H1 (cell line): Measurements from ENCODE around the gene BARHL1. TPM values are rescaled to one million over a fixed set of nuclear protein-coding genes. Genes with fewer than 3 reads are reported as not detected.

Source experiments
- BRCA1 ChIP-seq: IDR thresholded peaks from 2 replicates; pipeline ENCODE4 v1.6.1; 2012; ENCODE audit warnings: low read depth, low read length, improper control_type of control experiment
- CHD1 ChIP-seq: IDR thresholded peaks from 2 replicates; pipeline ENCODE4 v1.6.1; 2012; ENCODE audit warnings: low read depth, low read length, improper control_type of control experiment
- CHD7 ChIP-seq: fragments of 300-600 bp; sonication (generic); IDR thresholded peaks from 2 replicates; pipeline ENCODE4 v1.7.1; 2012; ENCODE audit warnings: low read length, moderate library complexity, mild to moderate bottlenecking, inconsistent platforms; ENCODE audit not compliant: insufficient replicate concordance
- CTCF ChIP-seq, 3 experiments: IDR thresholded peaks; 1 replicate in 2 of 3; 2 replicates in 1 of 3; pipeline versions ENCODE4 v1.5.1 to v1.6.1; 2011; ENCODE audit warnings: low read length in 3 of 3, mild to moderate bottlenecking in 3 of 3, inconsistent platforms in 2 of 3, low read depth in 1 of 3, moderate library complexity in 1 of 3; ENCODE audit not compliant: insufficient read depth in 1 of 3; ENCODE audit errors: control extremely low read depth in 1 of 3
- EP300 ChIP-seq, 2 experiments: IDR thresholded peaks; 1 replicate in 1 of 2; 2 replicates in 1 of 2; pipeline ENCODE4 v1.6.1; 2011 to 2012; ENCODE audit warnings: low read depth in 2 of 2, low read length in 2 of 2, mild to moderate bottlenecking in 2 of 2, borderline replicate concordance in 1 of 2, inconsistent platforms in 1 of 2, moderate library complexity in 1 of 2
- JUN ChIP-seq: IDR thresholded peaks from 2 replicates; pipeline ENCODE4 v1.6.1; 2011; ENCODE audit warnings: low read depth, mild to moderate bottlenecking, improper control_type of control experiment, low read length
- MAFK ChIP-seq: IDR thresholded peaks from 2 replicates; pipeline ENCODE4 v1.6.1; 2012; ENCODE audit warnings: low read depth, mild to moderate bottlenecking, improper control_type of control experiment, low read length
- NRF1 ChIP-seq: IDR thresholded peaks from 2 replicates; pipeline ENCODE4 v1.6.1; 2011; ENCODE audit warnings: mild to moderate bottlenecking, low read depth, low read length, improper control_type of control experiment
- polyA plus RNA-seq, 7 experiments: library from polyadenylated mRNA; depleted of rRNA in 3 of 7; stranded (reverse) in 5 of 7; unstranded in 2 of 7; fragments of >200 nt in 5 of 7; fragments of 200-250 nt in 2 of 7; gene quantifications; 1 replicate in 5 of 7; 2 replicates in 1 of 7; 4 replicates in 1 of 7; pipeline versions ENCODE4 v1.2.1 to v1.2.3, GENCODE V29; 2011 to 2013; ENCODE audit warnings: missing spikeins in 2 of 7, mixed read lengths in 2 of 7
- total RNA-seq: library from RNA; stranded (reverse); fragmentation: NEBNext Ultra II Directional; extraction: Animal tissue kit (Norgen Biotek cat#: 25700); gene quantifications from 2 replicates; pipeline ENCODE4 v1.2.1, GENCODE V29; 2021
- TF ChIP-seq, protein P1 (sequence below): IDR thresholded peaks from 2 replicates; pipeline ENCODE4 v1.6.1; 2012; ENCODE audit warnings: inconsistent platforms

The BARHL1 gene
- total and polyA plus RNA-seq, 2 of the 8 experiments (the other 6 are each of a cell fraction or from before 2014, with no cell fraction given) = not detected

DNA sequence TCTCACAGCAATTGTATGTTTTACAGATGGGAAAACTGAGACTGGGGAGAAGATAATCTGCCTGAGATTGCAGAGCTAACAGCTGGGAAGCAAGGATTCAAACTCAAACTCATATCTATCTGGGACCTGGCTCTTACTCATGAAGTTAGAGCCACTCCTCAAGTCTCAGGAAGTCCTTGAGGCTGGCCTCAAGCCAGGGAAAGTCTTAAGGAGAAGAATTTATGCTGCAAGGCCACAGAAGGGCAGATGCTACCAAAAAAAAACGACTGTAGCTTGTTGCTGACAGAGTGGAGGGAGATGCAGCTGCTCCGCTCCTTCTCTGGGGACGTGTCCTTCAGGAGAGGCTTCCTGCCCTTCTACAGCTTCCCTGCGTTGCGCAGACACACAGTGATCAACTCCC, 39.8 kb downstream of the BARHL1 start (continued):
- TF ChIP-seq CHD7 (no peak), BRCA1 (no peak), EP300 (IDR thresholded peaks at IDR 0.05; ENCODE audit: borderline replicate concordance in 1 of 2, low read depth in 2 of 2, low read length in 2 of 2) (no peak), NRF1 (no peak), CTCF (IDR thresholded peaks at IDR 0.05; ENCODE audit: control extremely low read depth in 1 of 3, insufficient read depth in 1 of 3, low read depth in 1 of 3, low read length in 3 of 3) (no peak), CHD1 (no peak), MAFK (no peak), JUN (no peak)
- TF ChIP-seq, protein P1, sequence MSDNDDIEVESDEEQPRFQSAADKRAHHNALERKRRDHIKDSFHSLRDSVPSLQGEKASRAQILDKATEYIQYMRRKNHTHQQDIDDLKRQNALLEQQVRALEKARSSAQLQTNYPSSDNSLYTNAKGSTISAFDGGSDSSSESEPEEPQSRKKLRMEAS = no peak
